WTC11 (cell line): Measurements from ENCODE around the gene DNAJC5G.

Experiments used
- CBFB ChIP-seq: sonication (generic); formaldehyde crosslinking; IDR thresholded peaks from 2 replicates; pipeline ENCODE4 v1.8.1; 2022; ENCODE audit warnings: mild to moderate bottlenecking, low read depth, missing genetic modification reagents
- ETV6 ChIP-seq: sonication (generic); formaldehyde crosslinking; IDR thresholded peaks from 2 replicates; pipeline ENCODE4 v1.8.1; 2022; ENCODE audit warnings: mild to moderate bottlenecking, missing genetic modification reagents
- IRF2 ChIP-seq: sonication (generic); formaldehyde crosslinking; IDR thresholded peaks from 2 replicates; pipeline ENCODE4 v1.8.0; 2022; ENCODE audit warnings: low read depth, missing genetic modification reagents, borderline replicate concordance
- JAZF1 ChIP-seq: fragments of 250-450 bp; sonication (Bioruptor Pico); IDR thresholded peaks from 2 replicates; pipeline ENCODE4 v1.9.0; 2021; ENCODE audit warnings: moderate library complexity, mild to moderate bottlenecking, inconsistent platforms
- SP1 ChIP-seq: sonication (generic); formaldehyde crosslinking; conservative IDR thresholded peaks from 2 replicates; pipeline ENCODE4 v1.8.1; 2022; ENCODE audit warnings: missing genetic modification reagents
- TEAD1 ChIP-seq: sonication (generic); formaldehyde crosslinking; IDR thresholded peaks from 2 replicates; pipeline ENCODE4 v1.8.0; 2022; ENCODE audit warnings: mild to moderate bottlenecking, missing genetic modification reagents
- ZMAT4 ChIP-seq: fragments of 250-450 bp; sonication (Bioruptor Pico); IDR thresholded peaks from 2 replicates; pipeline ENCODE4 v1.9.0; 2021; ENCODE audit warnings: mild to moderate bottlenecking
- ZNF219 ChIP-seq: sonication (generic); formaldehyde crosslinking; IDR thresholded peaks from 2 replicates; pipeline ENCODE4 v1.8.0; 2023; ENCODE audit warnings: missing genetic modification reagents, mild to moderate bottlenecking, borderline replicate concordance
- TF ChIP-seq, protein P1 (sequence below): fragments of 200-600 bp; IDR thresholded peaks from 2 replicates; pipeline ENCODE4 v1.8.0; 2022; ENCODE audit warnings: antibody characterized with exemption
- TF ChIP-seq, protein P2 (sequence below): sonication (generic); formaldehyde crosslinking; IDR thresholded peaks from 2 replicates; pipeline ENCODE4 v1.8.0; 2022; ENCODE audit warnings: mild to moderate bottlenecking, missing genetic modification reagents
- TF ChIP-seq, protein P3 (sequence below): sonication (generic); formaldehyde crosslinking; IDR thresholded peaks from 2 replicates; pipeline ENCODE4 v1.8.0; 2022; ENCODE audit warnings: mild to moderate bottlenecking, missing genetic modification reagents
- TF ChIP-seq, protein P4 (sequence below): sonication (generic); formaldehyde crosslinking; conservative IDR thresholded peaks from 2 replicates; pipeline ENCODE4 v1.8.1; 2023; ENCODE audit warnings: mild to moderate bottlenecking, low read depth, missing genetic modification reagents, moderate library complexity

GRCh38 chr2:27264253-27264752, 10.9 kb upstream of the DNAJC5G start:
- TF ChIP-seq ETV6 (CRISPR knock-in tag), result 0 out of 2 replicates have a peak, but pooled peaks have one; percentile 17
- TF ChIP-seq ZNF219 (CRISPR knock-in tag), result no peak
- TF ChIP-seq, protein P1, sequence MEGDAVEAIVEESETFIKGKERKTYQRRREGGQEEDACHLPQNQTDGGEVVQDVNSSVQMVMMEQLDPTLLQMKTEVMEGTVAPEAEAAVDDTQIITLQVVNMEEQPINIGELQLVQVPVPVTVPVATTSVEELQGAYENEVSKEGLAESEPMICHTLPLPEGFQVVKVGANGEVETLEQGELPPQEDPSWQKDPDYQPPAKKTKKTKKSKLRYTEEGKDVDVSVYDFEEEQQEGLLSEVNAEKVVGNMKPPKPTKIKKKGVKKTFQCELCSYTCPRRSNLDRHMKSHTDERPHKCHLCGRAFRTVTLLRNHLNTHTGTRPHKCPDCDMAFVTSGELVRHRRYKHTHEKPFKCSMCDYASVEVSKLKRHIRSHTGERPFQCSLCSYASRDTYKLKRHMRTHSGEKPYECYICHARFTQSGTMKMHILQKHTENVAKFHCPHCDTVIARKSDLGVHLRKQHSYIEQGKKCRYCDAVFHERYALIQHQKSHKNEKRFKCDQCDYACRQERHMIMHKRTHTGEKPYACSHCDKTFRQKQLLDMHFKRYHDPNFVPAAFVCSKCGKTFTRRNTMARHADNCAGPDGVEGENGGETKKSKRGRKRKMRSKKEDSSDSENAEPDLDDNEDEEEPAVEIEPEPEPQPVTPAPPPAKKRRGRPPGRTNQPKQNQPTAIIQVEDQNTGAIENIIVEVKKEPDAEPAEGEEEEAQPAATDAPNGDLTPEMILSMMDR, result no peak
- TF ChIP-seq, protein P2, sequence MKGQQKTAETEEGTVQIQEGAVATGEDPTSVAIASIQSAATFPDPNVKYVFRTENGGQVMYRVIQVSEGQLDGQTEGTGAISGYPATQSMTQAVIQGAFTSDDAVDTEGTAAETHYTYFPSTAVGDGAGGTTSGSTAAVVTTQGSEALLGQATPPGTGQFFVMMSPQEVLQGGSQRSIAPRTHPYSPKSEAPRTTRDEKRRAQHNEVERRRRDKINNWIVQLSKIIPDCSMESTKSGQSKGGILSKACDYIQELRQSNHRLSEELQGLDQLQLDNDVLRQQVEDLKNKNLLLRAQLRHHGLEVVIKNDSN (CRISPR knock-in tag), result 0 out of 2 replicates have a peak, but pooled peaks have one; percentile 24
- TF ChIP-seq, protein P3, sequence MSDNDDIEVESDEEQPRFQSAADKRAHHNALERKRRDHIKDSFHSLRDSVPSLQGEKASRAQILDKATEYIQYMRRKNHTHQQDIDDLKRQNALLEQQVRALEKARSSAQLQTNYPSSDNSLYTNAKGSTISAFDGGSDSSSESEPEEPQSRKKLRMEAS, result peak; percentile 81
- TF ChIP-seq TEAD1 (CRISPR knock-in tag), result no peak; the same call in 1 of the 2 replicates
- TF ChIP-seq, protein P4, sequence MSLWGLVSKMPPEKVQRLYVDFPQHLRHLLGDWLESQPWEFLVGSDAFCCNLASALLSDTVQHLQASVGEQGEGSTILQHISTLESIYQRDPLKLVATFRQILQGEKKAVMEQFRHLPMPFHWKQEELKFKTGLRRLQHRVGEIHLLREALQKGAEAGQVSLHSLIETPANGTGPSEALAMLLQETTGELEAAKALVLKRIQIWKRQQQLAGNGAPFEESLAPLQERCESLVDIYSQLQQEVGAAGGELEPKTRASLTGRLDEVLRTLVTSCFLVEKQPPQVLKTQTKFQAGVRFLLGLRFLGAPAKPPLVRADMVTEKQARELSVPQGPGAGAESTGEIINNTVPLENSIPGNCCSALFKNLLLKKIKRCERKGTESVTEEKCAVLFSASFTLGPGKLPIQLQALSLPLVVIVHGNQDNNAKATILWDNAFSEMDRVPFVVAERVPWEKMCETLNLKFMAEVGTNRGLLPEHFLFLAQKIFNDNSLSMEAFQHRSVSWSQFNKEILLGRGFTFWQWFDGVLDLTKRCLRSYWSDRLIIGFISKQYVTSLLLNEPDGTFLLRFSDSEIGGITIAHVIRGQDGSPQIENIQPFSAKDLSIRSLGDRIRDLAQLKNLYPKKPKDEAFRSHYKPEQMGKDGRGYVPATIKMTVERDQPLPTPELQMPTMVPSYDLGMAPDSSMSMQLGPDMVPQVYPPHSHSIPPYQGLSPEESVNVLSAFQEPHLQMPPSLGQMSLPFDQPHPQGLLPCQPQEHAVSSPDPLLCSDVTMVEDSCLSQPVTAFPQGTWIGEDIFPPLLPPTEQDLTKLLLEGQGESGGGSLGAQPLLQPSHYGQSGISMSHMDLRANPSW (CRISPR knock-in tag), result no peak
- no peak for TF ChIP-seq IRF2 (CRISPR knock-in tag)
- no peak for TF ChIP-seq JAZF1 (CRISPR knock-in tag)
- no peak for TF ChIP-seq SP1 (CRISPR knock-in tag)
- TF ChIP-seq ZMAT4 (CRISPR knock-in tag), result no peak
- TF ChIP-seq CBFB (CRISPR knock-in tag), result no peak
